Measurements from ENCODE around the gene CRPPA.

DNA sequence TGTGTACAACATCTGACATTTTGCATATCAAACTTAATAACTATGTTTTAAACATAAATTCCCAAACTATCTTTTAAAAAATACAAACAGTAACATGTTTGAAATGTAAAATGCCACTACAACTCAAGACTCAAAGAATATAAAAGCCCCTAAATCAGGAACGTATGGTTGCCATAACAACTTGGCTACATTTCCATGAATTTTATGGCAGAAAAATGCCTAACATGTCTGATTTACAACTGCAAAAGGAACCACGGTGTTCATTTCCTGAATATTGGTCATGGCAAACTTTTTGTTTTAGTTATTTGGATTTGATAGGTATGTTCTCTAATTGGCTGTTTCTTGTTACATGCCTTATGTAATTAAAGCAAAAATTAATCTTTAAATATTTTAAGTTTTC is 42.2 kb upstream of the CRPPA start:
- TF ChIP-seq, protein P1, sequence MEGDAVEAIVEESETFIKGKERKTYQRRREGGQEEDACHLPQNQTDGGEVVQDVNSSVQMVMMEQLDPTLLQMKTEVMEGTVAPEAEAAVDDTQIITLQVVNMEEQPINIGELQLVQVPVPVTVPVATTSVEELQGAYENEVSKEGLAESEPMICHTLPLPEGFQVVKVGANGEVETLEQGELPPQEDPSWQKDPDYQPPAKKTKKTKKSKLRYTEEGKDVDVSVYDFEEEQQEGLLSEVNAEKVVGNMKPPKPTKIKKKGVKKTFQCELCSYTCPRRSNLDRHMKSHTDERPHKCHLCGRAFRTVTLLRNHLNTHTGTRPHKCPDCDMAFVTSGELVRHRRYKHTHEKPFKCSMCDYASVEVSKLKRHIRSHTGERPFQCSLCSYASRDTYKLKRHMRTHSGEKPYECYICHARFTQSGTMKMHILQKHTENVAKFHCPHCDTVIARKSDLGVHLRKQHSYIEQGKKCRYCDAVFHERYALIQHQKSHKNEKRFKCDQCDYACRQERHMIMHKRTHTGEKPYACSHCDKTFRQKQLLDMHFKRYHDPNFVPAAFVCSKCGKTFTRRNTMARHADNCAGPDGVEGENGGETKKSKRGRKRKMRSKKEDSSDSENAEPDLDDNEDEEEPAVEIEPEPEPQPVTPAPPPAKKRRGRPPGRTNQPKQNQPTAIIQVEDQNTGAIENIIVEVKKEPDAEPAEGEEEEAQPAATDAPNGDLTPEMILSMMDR (IDR thresholded peaks at IDR 0.05), result no peak
- TF ChIP-seq POLR2A (IDR thresholded peaks at IDR 0.05), result no peak
